Thoracic aorta (tissue), 2 donors: ENCODE data around the gene STT3B. TPM values are rescaled to one million over a fixed set of nuclear protein-coding genes. Genes with fewer than 3 reads are reported as not detected.

Experiments used
- ATAC-seq: fragments of 150-250 bp; one replicate; pipeline ENCODE4 v1.8.0; 2017; ENCODE audit warnings: low read depth; ENCODE audit not compliant: insufficient number of reproducible peaks, low FRiP score
- DNase-seq: peaks from one replicate; pipeline ENCODE4 v3.0.0-alpha.2; 2020; ENCODE audit warnings: low spot score
- H3K27ac ChIP-seq, 2 donors: fragments of 200-600 bp; sonication (generic); 1 replicate in 1 of 2; 2 replicates in 1 of 2; pipeline ENCODE4 v1.5.1; 2016; ENCODE audit warnings: mild to moderate bottlenecking in 2 of 2, moderate library complexity in 2 of 2
- H3K27me3 ChIP-seq: fragments of 200-600 bp; sonication (generic); replicated peaks from 2 replicates; pipeline ENCODE4 v1.6.0; 2016; ENCODE audit warnings: mild to moderate bottlenecking; ENCODE audit not compliant: insufficient read depth
- H3K36me3 ChIP-seq: fragments of 200-600 bp; sonication (generic); one replicate; pipeline ENCODE4 v1.5.1; 2016
- H3K4me1 ChIP-seq, 2 donors: fragments of 200-600 bp; sonication (generic); 1 replicate in 1 of 2; 2 replicates in 1 of 2; pipeline versions ENCODE4 v1.5.1 to v1.6.0; 2016; ENCODE audit warnings: low read depth in 2 of 2, mild to moderate bottlenecking in 1 of 2; ENCODE audit not compliant: control insufficient read depth in 1 of 2
- H3K4me3 ChIP-seq: fragments of 200-600 bp; sonication (generic); 2 replicates; pipeline ENCODE4 v1.5.1; 2016; ENCODE audit warnings: mild to moderate bottlenecking
- H3K9me3 ChIP-seq: fragments of 200-600 bp; sonication (generic); 2 replicates; pipeline ENCODE4 v1.5.1; 2016
- total RNA-seq, 2 donors: library from RNA; depleted of rRNA; stranded (reverse); fragments of >200 nt; gene quantifications; one replicate each; pipeline versions ENCODE4 v1.1.0 to v1.2.3, GENCODE V29; 2016
- TF ChIP-seq, protein P1 (sequence below): fragments of 200-600 bp; sonication (generic); IDR thresholded peaks from one replicate; pipeline ENCODE4 v1.5.1; 2019; ENCODE audit warnings: antibody characterized with exemption

Gene STT3B
- total RNA-seq, 2 donors from 2014 or later, result 99.0 to 126 TPM

DNA sequence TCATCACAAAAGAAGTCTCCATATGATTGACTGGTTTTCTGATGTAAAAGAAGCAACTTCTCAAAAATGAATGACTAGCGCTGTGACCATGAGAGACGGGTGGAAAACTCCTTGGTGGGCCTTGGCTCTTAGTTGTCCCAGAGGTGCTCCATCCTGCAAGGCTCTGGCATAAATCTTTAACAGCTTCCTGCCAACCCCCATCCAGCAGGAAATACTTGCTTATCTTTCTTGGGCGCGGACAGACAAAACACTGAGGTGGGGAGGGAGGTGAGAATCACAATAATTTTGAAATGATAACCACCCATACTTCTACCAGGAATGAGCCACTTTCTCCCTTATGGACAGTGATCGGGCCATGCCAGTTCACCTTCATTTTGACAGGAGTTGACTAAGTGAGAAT, 128.6 kb downstream of the STT3B start:
- no peak overlapping the region for H3K4me3 ChIP-seq
- no peaks in the 10 kb centered on the region for H3K9me3 ChIP-seq
- ATAC-seq (no peak), DNase-seq (no peak)
- H3K4me1 ChIP-seq, result no peaks in the 10 kb centered on the region
- TF ChIP-seq, protein P1, sequence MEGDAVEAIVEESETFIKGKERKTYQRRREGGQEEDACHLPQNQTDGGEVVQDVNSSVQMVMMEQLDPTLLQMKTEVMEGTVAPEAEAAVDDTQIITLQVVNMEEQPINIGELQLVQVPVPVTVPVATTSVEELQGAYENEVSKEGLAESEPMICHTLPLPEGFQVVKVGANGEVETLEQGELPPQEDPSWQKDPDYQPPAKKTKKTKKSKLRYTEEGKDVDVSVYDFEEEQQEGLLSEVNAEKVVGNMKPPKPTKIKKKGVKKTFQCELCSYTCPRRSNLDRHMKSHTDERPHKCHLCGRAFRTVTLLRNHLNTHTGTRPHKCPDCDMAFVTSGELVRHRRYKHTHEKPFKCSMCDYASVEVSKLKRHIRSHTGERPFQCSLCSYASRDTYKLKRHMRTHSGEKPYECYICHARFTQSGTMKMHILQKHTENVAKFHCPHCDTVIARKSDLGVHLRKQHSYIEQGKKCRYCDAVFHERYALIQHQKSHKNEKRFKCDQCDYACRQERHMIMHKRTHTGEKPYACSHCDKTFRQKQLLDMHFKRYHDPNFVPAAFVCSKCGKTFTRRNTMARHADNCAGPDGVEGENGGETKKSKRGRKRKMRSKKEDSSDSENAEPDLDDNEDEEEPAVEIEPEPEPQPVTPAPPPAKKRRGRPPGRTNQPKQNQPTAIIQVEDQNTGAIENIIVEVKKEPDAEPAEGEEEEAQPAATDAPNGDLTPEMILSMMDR, result no peak
- H3K27ac ChIP-seq, result no peak overlapping the region
- no peaks in the 10 kb centered on the region for H3K27me3 ChIP-seq
- H3K36me3 ChIP-seq, result no peaks in the 10 kb centered on the region

DNA sequence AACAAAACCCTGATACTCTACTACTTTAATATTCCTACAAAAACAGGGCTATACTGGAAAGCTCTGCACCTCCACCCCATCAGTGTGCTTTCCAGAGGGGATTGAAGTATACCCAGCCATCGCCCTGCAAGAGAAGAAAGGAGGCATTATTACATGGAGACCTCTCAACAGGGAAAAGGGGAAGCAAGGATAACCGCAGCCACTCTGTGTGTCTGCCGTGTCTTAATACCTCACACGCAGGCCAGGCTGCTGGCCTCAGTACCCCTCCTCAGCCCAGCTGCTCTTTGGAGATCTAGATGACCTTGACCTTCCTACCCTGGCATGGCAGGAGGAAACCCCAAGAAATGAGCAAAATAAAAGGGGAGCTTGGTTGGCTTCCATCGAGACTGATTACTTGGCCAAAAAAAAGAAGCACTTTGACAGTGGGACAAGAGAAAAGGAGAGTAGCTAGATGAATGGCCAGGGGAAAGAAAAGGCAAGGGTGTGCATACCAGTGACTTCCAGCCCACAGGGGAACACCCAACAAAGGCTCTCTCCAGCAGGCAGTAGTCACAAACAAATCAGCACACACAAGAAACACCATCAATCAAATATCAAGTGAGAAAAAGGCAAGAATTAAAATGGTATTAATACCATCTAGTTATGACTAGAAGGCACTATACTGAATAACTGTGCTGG, 129.4 kb downstream of the STT3B start:
- H3K36me3 ChIP-seq, result no peaks in the 10 kb centered on the region
- TF ChIP-seq, protein P1, result no peak
- H3K27me3 ChIP-seq, result no peaks in the 10 kb centered on the region
- no peak overlapping the region for H3K27ac ChIP-seq
- no peaks in the 10 kb centered on the region for H3K9me3 ChIP-seq
- no peak overlapping the region for H3K4me3 ChIP-seq
- DNase-seq, result no peak
- no peak for ATAC-seq
- no peaks in the 10 kb centered on the region for H3K4me1 ChIP-seq

DNA sequence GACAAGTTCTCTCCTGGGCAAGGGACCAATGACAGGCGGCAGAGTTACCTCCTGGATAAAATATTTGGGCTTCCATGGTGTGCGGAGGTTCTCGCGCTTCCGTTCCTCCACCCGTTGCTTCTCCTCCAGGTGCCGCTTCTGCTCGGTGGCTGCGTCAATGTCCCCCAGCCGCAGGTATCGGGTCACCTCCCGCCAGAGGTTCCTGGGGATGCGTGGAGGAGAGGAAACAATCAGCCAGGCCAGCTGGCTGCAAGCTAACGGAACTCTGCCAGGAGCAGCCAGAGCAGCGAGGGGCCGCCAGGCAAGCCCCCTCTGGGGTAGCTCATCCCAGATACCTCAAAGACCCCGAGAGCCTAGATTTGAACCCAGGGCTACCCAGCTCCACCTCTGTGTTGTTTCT, 131.3 kb downstream of the STT3B start:
- no peak for ATAC-seq

DNA sequence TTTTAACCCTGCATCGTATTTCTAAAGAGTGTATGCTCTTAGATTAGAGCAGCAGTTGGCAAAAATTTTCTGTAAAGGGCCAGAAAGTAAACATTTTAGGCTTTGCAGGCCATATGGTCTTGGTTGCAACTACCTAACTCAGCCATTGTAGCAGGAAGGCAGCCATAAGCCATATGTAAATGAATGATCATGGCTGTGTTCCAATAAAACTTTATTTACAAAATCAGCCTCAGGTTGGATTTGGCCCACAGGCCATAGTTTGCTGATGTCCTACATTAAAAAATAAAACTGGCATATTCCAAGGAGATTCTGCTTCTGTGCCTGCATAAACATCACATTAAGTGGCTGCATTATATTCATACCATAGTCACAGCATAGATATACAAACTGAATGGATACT, 134.9 kb downstream of the STT3B start:
- peaks cover 8% of the 10 kb centered on the region for H3K36me3 ChIP-seq
- no peak overlapping the region for H3K4me3 ChIP-seq
- H3K27ac ChIP-seq, result no peak overlapping the region
- no peaks in the 10 kb centered on the region for H3K27me3 ChIP-seq
- ATAC-seq (no peak), DNase-seq (no peak)
- no peaks in the 10 kb centered on the region for H3K4me1 ChIP-seq
- no peaks in the 10 kb centered on the region for H3K9me3 ChIP-seq
- TF ChIP-seq, protein P1, result no peak

More for the DNA sequence above, 131.3 kb downstream of the STT3B start:
- Histone ChIP-seq H3K27me3 (no peaks in the 10 kb centered on the region), H3K4me1 (no peaks in the 10 kb centered on the region), H3K9me3 (no peaks in the 10 kb centered on the region), H3K36me3 (peaks cover 8% of the 10 kb centered on the region), H3K27ac (no peak overlapping the region), H3K4me3 (no peak overlapping the region)
- no peak for DNase-seq
- TF ChIP-seq, protein P1, result no peak

DNA sequence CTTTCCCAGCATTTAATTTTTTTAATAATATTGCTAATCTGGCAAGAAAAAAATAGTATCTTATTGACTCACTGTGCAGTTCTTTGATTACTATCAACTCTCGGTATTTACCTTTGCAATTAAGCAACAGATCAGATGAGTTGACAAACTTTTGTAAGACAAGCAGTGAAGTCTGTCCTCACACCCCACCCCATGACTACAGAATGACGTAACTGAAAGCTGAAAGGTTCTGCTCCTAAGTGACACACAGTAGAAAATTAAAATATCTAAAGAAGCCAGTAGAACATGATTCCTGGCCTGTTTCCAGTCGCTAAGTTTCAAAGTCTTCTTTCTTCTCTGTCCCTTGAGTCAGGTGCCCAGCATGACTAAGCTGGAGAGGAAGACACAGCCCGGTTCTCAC, 135.5 kb downstream of the STT3B start:
- Histone ChIP-seq H3K27me3 (no peaks in the 10 kb centered on the region), H3K36me3 (peaks cover 8% of the 10 kb centered on the region), H3K4me1 (no peaks in the 10 kb centered on the region), H3K9me3 (no peaks in the 10 kb centered on the region), H3K27ac (no peak overlapping the region), H3K4me3 (no peak overlapping the region)
- TF ChIP-seq, protein P1, result no peak
- DNase-seq, result no peak
- no peak for ATAC-seq
